Measurements from ENCODE around the gene TMEM259. TPM values are rescaled to one million over a fixed set of nuclear protein-coding genes. Genes with fewer than 3 reads are reported as not detected.

Gene TMEM259
- total RNA-seq, 1 donor from 2014 or later = 146 TPM

Other genes starting within 250 kb of the TMEM259 start
- gene PTBP1, start 223.7 kb downstream of the TMEM259 start, total RNA-seq = 217 TPM
- not detected for gene PLPPR3, start 199.2 kb downstream of the TMEM259 start, total RNA-seq
- 1.9 TPM for gene AZU1, start 193.3 kb downstream of the TMEM259 start, total RNA-seq
- 0.71 TPM for gene PRTN3, start 180.1 kb downstream of the TMEM259 start, total RNA-seq
- 2.1 TPM for gene ELANE, start 168.8 kb downstream of the TMEM259 start, total RNA-seq
- 405 TPM for gene CFD, start 161.5 kb downstream of the TMEM259 start, total RNA-seq
- gene MED16, start 127.9 kb downstream of the TMEM259 start, total RNA-seq = 55.7 TPM
- gene RNU6-9, start 127.6 kb downstream of the TMEM259 start, total RNA-seq = not detected
- 48.9 TPM for gene R3HDM4, start 107.9 kb downstream of the TMEM259 start, total RNA-seq
- not detected for gene KISS1R, start 103.8 kb downstream of the TMEM259 start, total RNA-seq
- 13.6 TPM for gene ARID3A, start 95.1 kb downstream of the TMEM259 start, total RNA-seq
- 20.3 TPM for gene WDR18, start 36.8 kb downstream of the TMEM259 start, total RNA-seq
- gene GRIN3B, start 20.7 kb downstream of the TMEM259 start, total RNA-seq = not detected
- gene RNU6-2, start 399 bp upstream of the TMEM259 start, total RNA-seq = not detected
- 120 TPM for gene CNN2, start 5.5 kb upstream of the TMEM259 start, total RNA-seq
- gene ABCA7, start 19.0 kb upstream of the TMEM259 start, total RNA-seq = 17.3 TPM
- gene ARHGAP45, start 46.0 kb upstream of the TMEM259 start, total RNA-seq = 26.2 TPM
- 99.8 TPM for gene POLR2E, start 74.3 kb upstream of the TMEM259 start, total RNA-seq
- gene GPX4, start 82.9 kb upstream of the TMEM259 start, total RNA-seq = 239 TPM
- gene SBNO2, start 153.1 kb upstream of the TMEM259 start, total RNA-seq = 131 TPM
- gene STK11, start 184.7 kb upstream of the TMEM259 start, total RNA-seq = 57.2 TPM
- gene CBARP, start 216.9 kb upstream of the TMEM259 start, total RNA-seq = 2.9 TPM
- 90.9 TPM for gene ATP5F1D, start 220.6 kb upstream of the TMEM259 start, total RNA-seq
- 117 TPM for gene MIDN, start 227.5 kb upstream of the TMEM259 start, total RNA-seq
- 550 TPM for gene CIRBP, start 248.2 kb upstream of the TMEM259 start, total RNA-seq